Measurements from ENCODE around the gene C14orf119. TPM values are rescaled to one million over a fixed set of nuclear protein-coding genes. Genes with fewer than 3 reads are reported as not detected.

C14orf119 gene
- total RNA-seq, 2 experiments from 2014 or later = 49.2 to 51.1 TPM

DNA sequence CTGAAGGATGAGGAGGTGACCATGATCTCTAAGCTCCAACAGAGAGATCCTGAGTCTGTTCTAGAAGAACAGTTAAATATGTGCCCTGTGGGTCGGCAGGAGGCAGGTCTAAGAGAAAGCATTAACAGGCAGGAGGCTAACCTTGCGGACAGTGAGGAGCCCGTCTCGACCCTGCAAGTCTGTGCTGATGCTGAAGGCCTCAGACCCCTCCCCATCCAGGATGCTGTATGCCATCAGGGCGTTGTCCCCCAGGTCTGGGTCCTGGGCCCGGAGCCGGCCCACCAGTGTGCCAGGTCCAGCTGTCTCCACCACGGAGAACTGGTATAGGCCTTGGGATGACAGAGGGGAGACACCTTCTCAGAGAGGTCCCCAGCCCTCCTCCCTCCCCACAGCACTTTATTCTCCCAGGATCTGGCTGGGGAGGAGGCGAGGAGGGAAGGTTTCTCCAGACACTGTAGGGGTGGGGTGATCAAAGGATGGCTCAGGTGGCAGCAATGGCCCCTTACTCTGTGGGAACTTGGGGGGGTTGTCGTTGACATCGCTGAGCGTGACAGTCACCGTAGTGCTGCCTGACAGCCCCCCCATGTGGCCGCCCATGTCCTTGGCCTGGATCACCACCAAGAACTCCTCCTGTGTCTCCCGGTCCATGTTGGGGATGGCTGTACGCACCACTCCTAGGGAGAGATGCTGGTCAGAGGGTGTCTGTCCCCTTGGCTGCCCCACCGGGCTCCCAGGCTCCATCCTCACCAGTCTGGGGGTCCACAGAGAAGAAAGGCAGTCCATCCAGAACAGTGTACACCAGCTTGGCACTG lies 41.1 kb upstream of the C14orf119 start:
- H3K9me3 Mint-ChIP-seq = no peaks in the 10 kb centered on the region
- peak; percentile 62 for TF ChIP-seq CTCF (IDR thresholded peaks at IDR 0.05)
- H3K27me3 Mint-ChIP-seq = peaks cover 7% of the 10 kb centered on the region
- no peak overlapping the region for H3K27ac Mint-ChIP-seq
- H3K4me3 Mint-ChIP-seq = no peak overlapping the region
- no peak for ATAC-seq
- ChIA-PET POLR2A (interaction anchor here (0.9 to 2.8 kb wide), 4 partner anchors 47 to 71 kb away, joined by 4 to 10 read pairs (median 6); no protein-coding TSS in a partner anchor), CTCF (interaction anchor here (0.7 to 16.5 kb wide), 14 partner anchors 11 to 119 kb away, joined by 3 to 518 read pairs (median 6); partner anchors contain the start of gene AJUBA)
- peaks cover 19% of the 10 kb centered on the region for H3K4me1 Mint-ChIP-seq (ENCODE audit: low read depth)
- peaks cover 5% of the 10 kb centered on the region for H3K36me3 Mint-ChIP-seq (ENCODE audit: low read depth)
- intact Hi-C loops (cut with micrococcal nuclease) = no loop called here
- DNase-seq = peak; percentile 72

GRCh38 chr14:23055147-23055550 lies 40.2 kb upstream of the C14orf119 start:
- ATAC-seq (no peak), DNase-seq (no peak)
- no peak overlapping the region for H3K4me3 Mint-ChIP-seq
- no peak overlapping the region for H3K27ac Mint-ChIP-seq
- peaks cover 7% of the 10 kb centered on the region for H3K27me3 Mint-ChIP-seq
- H3K4me1 Mint-ChIP-seq (ENCODE audit: low read depth) = peaks cover 19% of the 10 kb centered on the region
- ChIA-PET CTCF (interaction anchor here (0.7 to 16.5 kb wide), 17 partner anchors 12 to 120 kb away, joined by 3 to 518 read pairs (median 6); partner anchors contain the start of gene AJUBA), POLR2A (interaction anchor here (0.9 to 2.8 kb wide), 4 partner anchors 35 to 72 kb away, joined by 5 to 10 read pairs (median 6); no protein-coding TSS in a partner anchor)
- peaks cover 7% of the 10 kb centered on the region for H3K36me3 Mint-ChIP-seq (ENCODE audit: low read depth)
- no peaks in the 10 kb centered on the region for H3K9me3 Mint-ChIP-seq
- no peak for TF ChIP-seq CTCF (IDR thresholded peaks at IDR 0.05)
- intact Hi-C loops (cut with micrococcal nuclease) = loop anchor here (5.0 kb wide), 1 partner anchor 48 kb away; no protein-coding TSS in a partner anchor

- no peak overlapping the region for H3K4me3 Mint-ChIP-seq
- intact Hi-C loops (cut with micrococcal nuclease) = loop anchor here (1.0 to 5.0 kb wide), 3 partner anchors 48 to 69 kb away; no protein-coding TSS in a partner anchor
- POLR2A ChIA-PET = interaction anchor here (0.9 to 2.8 kb wide), 6 partner anchors 36 to 72 kb away, joined by 3 to 10 read pairs (median 5); no protein-coding TSS in a partner anchor
- no peak overlapping the region for H3K27ac Mint-ChIP-seq
- no peak for TF ChIP-seq CTCF (IDR thresholded peaks at IDR 0.05)
- CTCF ChIA-PET = interaction anchor here (1.1 to 16.5 kb wide), 15 partner anchors 12 to 101 kb away, joined by 3 to 518 read pairs (median 6); partner anchors contain the start of gene AJUBA
- ATAC-seq = no peak
- peaks cover 19% of the 10 kb centered on the region for H3K4me1 Mint-ChIP-seq (ENCODE audit: low read depth)
- no peak for DNase-seq
- peaks cover 7% of the 10 kb centered on the region for H3K27me3 Mint-ChIP-seq
- H3K36me3 Mint-ChIP-seq (ENCODE audit: low read depth) = peaks cover 9% of the 10 kb centered on the region
- H3K9me3 Mint-ChIP-seq = no peaks in the 10 kb centered on the region
These were observed 39.6 kb upstream of the C14orf119 start for GRCh38 chr14:23055621-23056144.

DNA sequence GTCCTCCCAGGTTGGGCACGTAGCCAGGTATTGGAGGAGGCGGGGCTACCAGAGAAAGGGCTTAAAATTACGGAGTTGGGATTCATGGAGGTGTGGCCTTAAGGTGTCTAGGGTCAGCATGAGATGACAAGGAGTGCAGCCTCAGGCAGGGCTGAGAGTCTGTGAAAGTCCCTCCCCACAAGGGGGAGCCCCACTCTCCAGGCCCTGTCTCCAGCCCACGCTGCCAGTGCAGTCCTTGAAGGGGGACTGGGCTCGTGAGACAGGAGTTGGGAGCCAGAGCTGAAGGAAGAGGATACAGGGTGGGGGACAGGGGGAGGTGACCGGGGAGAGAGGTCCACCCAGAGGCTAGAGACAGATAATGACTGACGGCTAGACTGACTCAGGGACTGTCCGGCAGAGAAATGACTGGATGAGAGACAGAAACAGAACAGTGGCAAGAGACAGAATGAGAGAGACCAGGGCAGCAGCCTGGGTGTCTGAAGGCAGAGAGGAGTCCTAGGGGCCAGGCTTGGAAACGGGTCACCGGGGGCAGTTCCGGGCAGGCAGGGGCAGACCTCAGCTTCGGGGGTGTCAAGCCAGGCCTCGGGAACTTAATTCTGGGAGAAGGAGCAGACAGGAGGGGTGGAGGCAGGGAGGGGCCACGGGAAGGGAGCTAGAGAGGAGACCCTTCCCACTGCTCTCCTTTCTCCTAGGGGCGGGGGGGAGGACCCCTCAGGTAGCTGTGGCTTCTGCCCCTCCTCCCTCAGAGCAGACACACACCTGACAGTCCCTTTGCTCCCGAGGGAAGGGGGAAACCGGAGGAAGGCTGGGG lies 39.0 kb upstream of the C14orf119 start:
- peak; percentile 29 for TF ChIP-seq CTCF (IDR thresholded peaks at IDR 0.05)
- POLR2A ChIA-PET = interaction anchor here (0.9 to 2.8 kb wide), 5 partner anchors 12 to 73 kb away, joined by 3 to 12 read pairs (median 3); no protein-coding TSS in a partner anchor
- CTCF ChIA-PET = interaction anchor here (1.3 to 16.5 kb wide), 14 partner anchors 11 to 100 kb away, joined by 3 to 518 read pairs (median 10); partner anchors contain the start of genes AJUBA and HAUS4
- Mint-ChIP-seq H3K27me3 (peaks cover 7% of the 10 kb centered on the region), H3K4me3 (peak overlapping the region; percentile 61), H3K36me3 (ENCODE audit: low read depth) (peaks cover 15% of the 10 kb centered on the region), H3K9me3 (no peaks in the 10 kb centered on the region), H3K4me1 (ENCODE audit: low read depth) (peaks cover 19% of the 10 kb centered on the region), H3K27ac (no peak overlapping the region)
- intact Hi-C loops (cut with micrococcal nuclease) = loop anchor here (1.0 to 5.0 kb wide), 3 partner anchors 49 to 70 kb away; no protein-coding TSS in a partner anchor
- DNase-seq (peak; percentile 79), ATAC-seq (peak; percentile 68)

Data from activated CD8-positive, alpha-beta T cell treated with anti-CD3 and anti-CD28 coated beads for 36 hours (primary cell).